ENCODE data around the gene CTDSPL2. TPM values are rescaled to one million over a fixed set of nuclear protein-coding genes. Genes with fewer than 3 reads are reported as not detected.

CTDSPL2 gene
- total and polyA plus RNA-seq, 10 of the 15 experiments (the other 5 are each of a cell fraction or from before 2014, with no cell fraction given) = 10.7 to 77.1 (median 44.9) TPM

DNA sequence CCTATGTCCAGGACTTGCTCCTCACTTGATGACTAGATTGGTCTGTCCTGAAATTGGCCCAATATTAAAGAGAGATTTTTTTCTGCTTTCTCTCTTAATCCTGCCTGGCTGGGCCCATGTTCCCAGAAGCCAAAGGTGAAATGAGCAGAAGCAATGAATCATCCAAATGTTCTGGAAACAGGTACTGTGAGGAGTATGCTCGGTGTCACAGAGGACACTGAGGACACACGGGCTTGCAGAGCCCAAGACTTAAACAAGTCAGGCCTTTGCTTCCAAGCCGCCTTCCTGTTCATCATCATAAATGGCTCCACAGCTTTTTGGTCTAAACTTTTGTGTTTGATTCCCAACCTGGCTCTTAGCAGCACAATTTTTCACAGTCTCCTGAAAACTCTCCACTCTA is 140.9 kb downstream of the CTDSPL2 start:
- peaks cover 9% of the 10 kb centered on the region; the same call in 2 of the 3 replicates for H3K9me3 ChIP-seq (replicated peaks; ENCODE audit: control insufficient read depth, insufficient read depth, low read length)
- no peaks in the 10 kb centered on the region for H3K27me3 ChIP-seq (replicated peaks in 1 of 2; ENCODE audit: control insufficient read depth in 2 of 2, insufficient read depth in 2 of 2, low read length in 1 of 2)
- H4K20me1 ChIP-seq (ENCODE audit: control insufficient read depth, insufficient read depth) = no peaks in the 10 kb centered on the region; the same call in 1 of the 2 replicates
- intact Hi-C loops (cut with micrococcal nuclease; ENCODE audit: unreplicated experiment) (no loop called here), in situ Hi-C loops (cut with MboI) (no loop called here)
- TF ChIP-seq CHD4 (IDR thresholded peaks at IDR 0.05) (no peak), BHLHE40 (IDR thresholded peaks at IDR 0.05; ENCODE audit: borderline replicate concordance in 1 of 2, low read depth in 2 of 2, low read length in 1 of 2) (no peak), BACH1 (IDR thresholded peaks at IDR 0.05; ENCODE audit: borderline replicate concordance) (no peak), FOS (IDR thresholded peaks at IDR 0.05; ENCODE audit: borderline replicate concordance, extremely low read depth, insufficient read length) (no peak), SIX5 (IDR thresholded peaks at IDR 0.05; ENCODE audit: low read depth, low read length, severe bottlenecking) (no peak), CHD2 (IDR thresholded peaks at IDR 0.05; ENCODE audit: borderline replicate concordance, low read depth, low read length) (no peak), TCF12 (IDR thresholded peaks at IDR 0.05; ENCODE audit: low read depth, low read length) (no peak), CBFB (IDR thresholded peaks at IDR 0.05; ENCODE audit: low read depth) (no peak), RAD21 (IDR thresholded peaks at IDR 0.05; ENCODE audit: insufficient read depth, low read depth, low read length) (no peak), EGR1 (IDR thresholded peaks at IDR 0.05; ENCODE audit: borderline replicate concordance in 1 of 2, low read depth in 2 of 2, low read length in 2 of 2) (no peak), MTA2 (IDR thresholded peaks at IDR 0.05; ENCODE audit: low read depth) (no peak), TCF3 (IDR thresholded peaks at IDR 0.05; ENCODE audit: borderline replicate concordance, insufficient read depth, low read depth, low read length) (no peak), NBN (IDR thresholded peaks at IDR 0.05) (no peak), GATAD2B (conservative IDR thresholded peaks at IDR 0.05; ENCODE audit: low read depth) (no peak), SMAD5 (IDR thresholded peaks at IDR 0.05; ENCODE audit: low read depth) (no peak), SPI1 (IDR thresholded peaks at IDR 0.05; ENCODE audit: borderline replicate concordance, insufficient read depth, low read depth, low read length) (no peak), USF1 (IDR thresholded peaks at IDR 0.05; ENCODE audit: borderline replicate concordance, extremely low read length, insufficient read depth, low read depth, low read length) (no peak)
- TF ChIP-seq, protein P1, sequence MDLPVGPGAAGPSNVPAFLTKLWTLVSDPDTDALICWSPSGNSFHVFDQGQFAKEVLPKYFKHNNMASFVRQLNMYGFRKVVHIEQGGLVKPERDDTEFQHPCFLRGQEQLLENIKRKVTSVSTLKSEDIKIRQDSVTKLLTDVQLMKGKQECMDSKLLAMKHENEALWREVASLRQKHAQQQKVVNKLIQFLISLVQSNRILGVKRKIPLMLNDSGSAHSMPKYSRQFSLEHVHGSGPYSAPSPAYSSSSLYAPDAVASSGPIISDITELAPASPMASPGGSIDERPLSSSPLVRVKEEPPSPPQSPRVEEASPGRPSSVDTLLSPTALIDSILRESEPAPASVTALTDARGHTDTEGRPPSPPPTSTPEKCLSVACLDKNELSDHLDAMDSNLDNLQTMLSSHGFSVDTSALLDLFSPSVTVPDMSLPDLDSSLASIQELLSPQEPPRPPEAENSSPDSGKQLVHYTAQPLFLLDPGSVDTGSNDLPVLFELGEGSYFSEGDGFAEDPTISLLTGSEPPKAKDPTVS (IDR thresholded peaks at IDR 0.05; ENCODE audit: low read depth, low read length) = no peak
- ChIA-PET RAD21 (ENCODE audit: unreplicated experiment) (interaction anchor here (1.5 kb wide), 1 partner anchor 168 kb away, joined by 4 read pairs; the partner anchor contains the start of gene TRIM69), POLR2A (no interaction called here), SMC1A (ENCODE audit: uncharacterized antibody, unreplicated experiment) (interaction anchor here (1.7 kb wide), 1 partner anchor 8 kb away, joined by 4 read pairs; no protein-coding TSS in a partner anchor), CTCF (no interaction called here)
- no peak overlapping the region for H3K4me2 ChIP-seq (ENCODE audit: control insufficient read depth, insufficient read depth)
- H3K4me1 ChIP-seq (ENCODE audit: control insufficient read depth, insufficient read depth, low read length) = no peaks in the 10 kb centered on the region
- peaks cover 21 to 47% of the 10 kb centered on the region in 2 experiments for H3K36me3 ChIP-seq (ENCODE audit: control insufficient read depth in 2 of 2, insufficient read depth in 2 of 2, low read length in 1 of 2)
- 78% methylated on average over 3 of the region's 3 CpGs for WGBS (ENCODE audit: insufficient coverage, insufficient replicate concordance, low lambda C conversion rate, missing lambda C conversion rate)
- H3K9ac ChIP-seq (ENCODE audit: control insufficient read depth, insufficient read depth, low read length) = no peak overlapping the region
- TSS peak; percentile 15 for BruUV-seq (replicated peaks)
- H3K79me2 ChIP-seq (ENCODE audit: control insufficient read depth, insufficient read depth, low read length) = no peaks in the 10 kb centered on the region
- H2AFZ ChIP-seq (ENCODE audit: control insufficient read depth, low read depth, low read length) = no peak overlapping the region
- no peak overlapping the region for H3K4me3 ChIP-seq
- ATAC-seq = no peak
- DNase-seq (ENCODE audit: low read depth, low spot score) = no peak
- H3K27ac ChIP-seq (ENCODE audit: control insufficient read depth, insufficient read depth) = no peak overlapping the region
- peak; percentile 56 for FAIRE-seq

Measured in GM12878 (cell line).